HCT116 (cell line): ENCODE measurements around the gene PRDM2. TPM values are rescaled to one million over a fixed set of nuclear protein-coding genes. Genes with fewer than 3 reads are reported as not detected.

Experiments
- ATAC-seq: fragments of 200-7000 bp; cut with Tn5 transposase; 2 replicates; pipeline ENCODE4 v1.9.1; 2020; ENCODE audit warnings: mild to moderate bottlenecking, moderate library complexity
- BruUV-seq: library from RNA; stranded (reverse); fragments of 400-500 nt; replicated peaks from 2 replicates; lab custom pipeline; 2021; lab: Mats Ljungman, UMichigan
- CTCF ChIA-PET: fragments of 300-600 bp; sonication (Branson Sonifier 250); formaldehyde crosslinking; loops from one replicate; lab custom pipeline; 2021; ENCODE audit warnings: antibody characterized with exemption; lab: Charles Lee
- POLR2A ChIA-PET: fragments of 300-600, 350-600 bp; sonication (Branson Sonifier 250); formaldehyde crosslinking; loops from one replicate; lab custom pipeline; 2021; ENCODE audit warnings: antibody characterized with exemption; lab: Charles Lee
- RAD21 ChIA-PET, 2 experiments: fragments of 300-600 bp; sonication (Branson Sonifier 250); formaldehyde crosslinking; loops; one replicate each; lab custom pipeline; 2023; ENCODE audit warnings: low total read pairs in 2 of 2; ENCODE audit not compliant: uncharacterized antibody in 2 of 2, unreplicated experiment in 2 of 2, low non-redundant PET in 1 of 2; lab: Charles Lee
- DNase-seq: peaks from one replicate; pipeline ENCODE4 v3.0.0-alpha.2; 2010; ENCODE audit warnings: low read depth, low spot score
- H2AFZ ChIP-seq: fragments of 200-600 bp; shearing (Covaris generic), sonication (generic); 2 replicates; pipeline ENCODE4 v1.6.1; 2017; ENCODE audit warnings: low read depth, mixed run types, mixed read lengths, antibody characterized with exemption, low read length; ENCODE audit not compliant: poor library complexity, severe bottlenecking
- H3K27ac ChIP-seq: 2 replicates; pipeline ENCODE4 v1.5.1; 2012; ENCODE audit warnings: low read depth, low read length
- H3K27me3 ChIP-seq: fragments of 200-600 bp; sonication (generic); 2 replicates; pipeline ENCODE4 v1.6.1; 2016; ENCODE audit warnings: mixed run types, low read length, mixed read lengths; ENCODE audit not compliant: insufficient read depth
- H3K36me3 ChIP-seq, 2 experiments: fragments of 200-500 bp in 1 of 2; fragments of 200-600 bp in 1 of 2; sonication (Bioruptor generic) in 1 of 2; sonication (generic) in 1 of 2; 2 replicates each; pipeline versions ENCODE4 v1.5.1 to v1.6.1; 2014 to 2016; ENCODE audit warnings: low read length in 2 of 2, inconsistent platforms in 1 of 2, mixed read lengths in 1 of 2, mixed run types in 1 of 2; ENCODE audit not compliant: insufficient read depth in 2 of 2, control insufficient read depth in 1 of 2
- H3K4me1 ChIP-seq, 2 experiments: fragments of 200-600 bp in 1 of 2; sonication (generic) in 1 of 2; 2 replicates each; pipeline versions ENCODE4 v1.5.1 to v1.6.1; 2012 to 2017; ENCODE audit warnings: low read length in 2 of 2, inconsistent platforms in 1 of 2, mild to moderate bottlenecking in 1 of 2, mixed read lengths in 1 of 2, mixed run types in 1 of 2, moderate library complexity in 1 of 2; ENCODE audit not compliant: insufficient read depth in 2 of 2, control insufficient read depth in 1 of 2
- H3K4me2 ChIP-seq: fragments of 200-600 bp; sonication (generic); 2 replicates; pipeline ENCODE4 v1.6.1; 2017; ENCODE audit warnings: mixed run types, low read length, mixed read lengths
- H3K4me3 ChIP-seq, 2 experiments: fragments of 200-600 bp in 1 of 2; sonication (generic) in 1 of 2; replicated peaks in 1 of 2; 2 replicates each; pipeline ENCODE4 v1.5.1; 2011 to 2016; ENCODE audit warnings: low read length in 2 of 2, control low read depth in 1 of 2, low read depth in 1 of 2, mild to moderate bottlenecking in 1 of 2, mixed read lengths in 1 of 2, mixed run types in 1 of 2
- H3K79me2 ChIP-seq: fragments of 200-600 bp; sonication (generic); 2 replicates; pipeline ENCODE4 v1.6.1; 2017; ENCODE audit warnings: mild to moderate bottlenecking, mixed run types, low read length, moderate library complexity, mixed read lengths; ENCODE audit not compliant: insufficient read depth
- H3K9ac ChIP-seq: fragments of 200-600 bp; sonication (generic); 2 replicates; pipeline ENCODE4 v1.6.1; 2016; ENCODE audit warnings: low read length, mixed read lengths
- H3K9me2 ChIP-seq: fragments of 200-600 bp; sonication (generic), shearing (Covaris generic); 2 replicates; pipeline ENCODE4 v1.6.1; 2017; ENCODE audit warnings: mixed run types, mild to moderate bottlenecking, moderate library complexity; ENCODE audit not compliant: insufficient read depth
- H3K9me3 ChIP-seq, 2 experiments: fragments of 200-500 bp in 1 of 2; fragments of 200-600 bp in 1 of 2; sonication (Bioruptor generic) in 1 of 2; sonication (generic) in 1 of 2; 2 replicates each; pipeline ENCODE4 v1.6.1; 2014 to 2017; ENCODE audit warnings: low read length in 2 of 2, mixed read lengths in 2 of 2, inconsistent platforms in 1 of 2, low read depth in 1 of 2, mild to moderate bottlenecking in 1 of 2, mixed run types in 1 of 2, moderate library complexity in 1 of 2; ENCODE audit not compliant: control insufficient read depth in 1 of 2, insufficient read depth in 1 of 2
- H4K20me1 ChIP-seq: fragments of 200-600 bp; sonication (generic), shearing (Covaris generic); 2 replicates; pipeline ENCODE4 v1.6.1; 2017; ENCODE audit warnings: mixed run types, mild to moderate bottlenecking, moderate library complexity; ENCODE audit not compliant: insufficient read depth
- CEBPB ChIP-seq: IDR thresholded peaks from 2 replicates; pipeline ENCODE4 v1.6.1; 2012; ENCODE audit warnings: low read depth
- CTCF ChIP-seq, 3 experiments: fragments of 200-600 bp in 1 of 3; sonication (generic) in 1 of 3; IDR thresholded peaks in 2 of 3; conservative IDR thresholded peaks in 1 of 3; 2 replicates each; pipeline ENCODE4 v1.5.1; 2012 to 2017; ENCODE audit warnings: low read depth in 2 of 3, low read length in 2 of 3, antibody characterized with exemption in 1 of 3, borderline replicate concordance in 1 of 3, control low read depth in 1 of 3, mild to moderate bottlenecking in 1 of 3, mixed read lengths in 1 of 3, mixed run types in 1 of 3, moderate library complexity in 1 of 3; ENCODE audit not compliant: insufficient read depth in 1 of 3
- EGR1 ChIP-seq: IDR thresholded peaks from 2 replicates; pipeline ENCODE4 v1.6.1; 2012; ENCODE audit warnings: low read depth
- EZH2 ChIP-seq: fragments of 200-600 bp; sonication (generic); IDR thresholded peaks from 2 replicates; pipeline ENCODE4 v1.6.1; 2017; ENCODE audit warnings: antibody characterized with exemption, mixed run types
- EZH2phosphoT487 ChIP-seq: fragments of 200-600 bp; IDR thresholded peaks from 2 replicates; pipeline ENCODE4 v1.6.1; 2018; ENCODE audit warnings: antibody characterized with exemption, borderline replicate concordance
- FOSL1 ChIP-seq: IDR thresholded peaks from 2 replicates; pipeline ENCODE4 v1.6.1; 2012; ENCODE audit warnings: low read depth
- JUND ChIP-seq: IDR thresholded peaks from 2 replicates; pipeline ENCODE4 v1.6.1; 2012
- POLR2A ChIP-seq: IDR thresholded peaks from 2 replicates; pipeline ENCODE4 v1.7.0; 2011; ENCODE audit warnings: borderline replicate concordance; ENCODE audit not compliant: insufficient read depth, insufficient read length; ENCODE audit errors: extremely low read depth
- REST ChIP-seq: IDR thresholded peaks from 2 replicates; pipeline ENCODE4 v1.6.1; 2012; ENCODE audit warnings: low read depth
- SIN3A ChIP-seq: IDR thresholded peaks from 2 replicates; pipeline ENCODE4 v1.6.1; 2012; ENCODE audit warnings: low read depth
- SP1 ChIP-seq: IDR thresholded peaks from 2 replicates; pipeline ENCODE4 v1.6.1; 2012; ENCODE audit warnings: low read depth
- SRF ChIP-seq: IDR thresholded peaks from 2 replicates; pipeline ENCODE4 v1.6.1; 2012; ENCODE audit warnings: low read depth
- TCF7L2 ChIP-seq: IDR thresholded peaks from 2 replicates; pipeline ENCODE4 v1.7.0; 2011; ENCODE audit warnings: borderline replicate concordance, inconsistent platforms; ENCODE audit not compliant: insufficient read depth, insufficient read length; ENCODE audit errors: extremely low read depth
- ZBTB33 ChIP-seq: IDR thresholded peaks from 2 replicates; pipeline ENCODE4 v1.6.1; 2011; ENCODE audit warnings: mild to moderate bottlenecking, low read length, moderate library complexity; ENCODE audit not compliant: insufficient replicate concordance; ENCODE audit errors: extremely low read depth
- ZFX ChIP-seq: fragments of 450-650 bp; IDR thresholded peaks from 2 replicates; pipeline ENCODE4 v1.6.1; 2017
- ZNF274 ChIP-seq: fragments of 200-500 bp; sonication (Bioruptor generic); IDR thresholded peaks from 2 replicates; pipeline ENCODE4 v1.6.1; 2014; ENCODE audit warnings: mild to moderate bottlenecking, low read depth, low read length, inconsistent platforms
- intact Hi-C: fragments of 100-400 bp; cut with micrococcal nuclease; formaldehyde crosslinking; loops from 2 replicates; pipeline ENCODE4 v1.10.0; 2022
- total RNA-seq: library from RNA; stranded (reverse); gene quantifications from one replicate; pipeline ENCODE4 v1.2.1, GENCODE V29; 2021; ENCODE audit not compliant: unreplicated experiment
- TF ChIP-seq, protein P1 (sequence below): IDR thresholded peaks from 2 replicates; pipeline ENCODE4 v1.6.1; 2012

PRDM2 gene
- total RNA-seq, 1 experiment from 2014 or later: 17.3 TPM

- no peak overlapping the region for H2AFZ ChIP-seq
- POLR2A ChIA-PET: no interaction called here
- H3K4me2 ChIP-seq: no peak overlapping the region
- no peak overlapping the region for H3K9ac ChIP-seq
- no TSS peak for BruUV-seq
- H3K27ac ChIP-seq: no peak overlapping the region
- CTCF ChIA-PET: no interaction called here
- no peaks in the 10 kb centered on the region for H3K27me3 ChIP-seq
- DNase-seq (no peak), ATAC-seq (no peak)
- intact Hi-C loops: no loop called here
- H3K79me2 ChIP-seq: no peaks in the 10 kb centered on the region
- H3K4me1 ChIP-seq: no peaks in the 10 kb centered on the region
- TF ChIP-seq EZH2phosphoT487: no peak
- TF ChIP-seq EGR1: no peak
- TF ChIP-seq EZH2: no peak
- no peak for TF ChIP-seq TCF7L2
- no peak for TF ChIP-seq JUND
- TF ChIP-seq FOSL1: no peak
- no peak for TF ChIP-seq SRF
- TF ChIP-seq CEBPB: no peak
- no peak for TF ChIP-seq ZNF274
- no peak for TF ChIP-seq SP1
- no peak for TF ChIP-seq POLR2A
- no peak for TF ChIP-seq SIN3A
- no peak for TF ChIP-seq ZFX
- TF ChIP-seq, protein P1, sequence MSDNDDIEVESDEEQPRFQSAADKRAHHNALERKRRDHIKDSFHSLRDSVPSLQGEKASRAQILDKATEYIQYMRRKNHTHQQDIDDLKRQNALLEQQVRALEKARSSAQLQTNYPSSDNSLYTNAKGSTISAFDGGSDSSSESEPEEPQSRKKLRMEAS: no peak
- TF ChIP-seq REST: no peak
- TF ChIP-seq CTCF (IDR thresholded peaks at IDR 0.05 in 2 of 3, conservative IDR thresholded peaks at IDR 0.05 in 1 of 3; ENCODE audit: borderline replicate concordance in 1 of 3, insufficient read depth in 1 of 3, low read depth in 2 of 3, low read length in 2 of 3): no peak
- TF ChIP-seq ZBTB33: no peak
- RAD21 ChIA-PET: no interaction called here
- H3K9me2 ChIP-seq: no peaks in the 10 kb centered on the region
- no peak overlapping the region for H3K4me3 ChIP-seq
- no peaks in the 10 kb centered on the region for H4K20me1 ChIP-seq
- H3K36me3 ChIP-seq: no peaks in the 10 kb centered on the region
- no peaks in the 10 kb centered on the region for H3K9me3 ChIP-seq
These were observed 47.8 kb upstream of the PRDM2 start for GRCh38 chr1:13652238-13652637.
